Thyroid gland (tissue), 4 donors: ENCODE measurements around the gene COL4A4.

Experiments
- CTCF ChIP-seq, 6 experiments: fragments of 200-600 bp in 3 of 6; fragments of 450-650 bp in 3 of 6; sonication (generic) in 3 of 6; IDR thresholded peaks; one replicate each; pipeline ENCODE4 v1.5.1; 2016 to 2019; ENCODE audit warnings: antibody characterized with exemption in 6 of 6, mild to moderate bottlenecking in 2 of 6, inconsistent platforms in 1 of 6, moderate library complexity in 1 of 6
- POLR2A ChIP-seq, 2 donors: fragments of 450-650 bp; IDR thresholded peaks; one replicate each; pipeline ENCODE4 v1.6.1; 2017; ENCODE audit warnings: antibody characterized with exemption in 2 of 2, mild to moderate bottlenecking in 2 of 2, moderate library complexity in 1 of 2

GRCh38 chr2:227117027-227117426 is 47.0 kb downstream of the COL4A4 start:
- TF ChIP-seq CTCF (IDR thresholded peaks at IDR 0.05) (no peak), POLR2A (IDR thresholded peaks at IDR 0.05) (no peak)
